ENCODE results near the gene GSTM1. TPM values are rescaled to one million over a fixed set of nuclear protein-coding genes. Genes with fewer than 3 reads are reported as not detected.
A peak's percentile ranks its signal among the peaks of the same experiment; 100 is the strongest.

The GSTM1 gene
- total RNA-seq, 1 donor: 0.86 TPM

DNA sequence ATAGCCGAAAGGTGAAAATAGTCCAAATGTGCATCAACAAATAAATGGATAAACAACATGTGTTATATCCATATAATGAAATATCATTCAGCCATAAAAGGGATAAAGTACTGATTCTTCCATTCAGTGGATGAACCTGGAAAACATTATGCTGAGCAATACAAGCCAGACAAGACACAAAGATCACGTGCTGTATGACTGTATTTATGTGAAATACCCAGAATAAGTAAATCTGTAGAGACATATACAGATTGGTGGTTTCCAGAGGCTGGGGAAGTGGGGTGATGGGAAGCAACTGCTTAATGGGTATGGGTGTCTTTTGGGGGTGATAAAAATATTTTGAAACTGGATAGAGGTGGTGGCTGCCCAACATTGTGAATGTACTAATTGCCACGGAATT is 45.0 kb upstream of the GSTM1 start:
- no peak for DNase-seq (ENCODE audit: low read depth)
- TF ChIP-seq, protein P1, sequence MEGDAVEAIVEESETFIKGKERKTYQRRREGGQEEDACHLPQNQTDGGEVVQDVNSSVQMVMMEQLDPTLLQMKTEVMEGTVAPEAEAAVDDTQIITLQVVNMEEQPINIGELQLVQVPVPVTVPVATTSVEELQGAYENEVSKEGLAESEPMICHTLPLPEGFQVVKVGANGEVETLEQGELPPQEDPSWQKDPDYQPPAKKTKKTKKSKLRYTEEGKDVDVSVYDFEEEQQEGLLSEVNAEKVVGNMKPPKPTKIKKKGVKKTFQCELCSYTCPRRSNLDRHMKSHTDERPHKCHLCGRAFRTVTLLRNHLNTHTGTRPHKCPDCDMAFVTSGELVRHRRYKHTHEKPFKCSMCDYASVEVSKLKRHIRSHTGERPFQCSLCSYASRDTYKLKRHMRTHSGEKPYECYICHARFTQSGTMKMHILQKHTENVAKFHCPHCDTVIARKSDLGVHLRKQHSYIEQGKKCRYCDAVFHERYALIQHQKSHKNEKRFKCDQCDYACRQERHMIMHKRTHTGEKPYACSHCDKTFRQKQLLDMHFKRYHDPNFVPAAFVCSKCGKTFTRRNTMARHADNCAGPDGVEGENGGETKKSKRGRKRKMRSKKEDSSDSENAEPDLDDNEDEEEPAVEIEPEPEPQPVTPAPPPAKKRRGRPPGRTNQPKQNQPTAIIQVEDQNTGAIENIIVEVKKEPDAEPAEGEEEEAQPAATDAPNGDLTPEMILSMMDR (IDR thresholded peaks at IDR 0.05; ENCODE audit: insufficient read depth, low read depth, low read length): no peak
- H3K4me3 ChIP-seq (ENCODE audit: low read depth, low read length): no peak overlapping the region

DNA sequence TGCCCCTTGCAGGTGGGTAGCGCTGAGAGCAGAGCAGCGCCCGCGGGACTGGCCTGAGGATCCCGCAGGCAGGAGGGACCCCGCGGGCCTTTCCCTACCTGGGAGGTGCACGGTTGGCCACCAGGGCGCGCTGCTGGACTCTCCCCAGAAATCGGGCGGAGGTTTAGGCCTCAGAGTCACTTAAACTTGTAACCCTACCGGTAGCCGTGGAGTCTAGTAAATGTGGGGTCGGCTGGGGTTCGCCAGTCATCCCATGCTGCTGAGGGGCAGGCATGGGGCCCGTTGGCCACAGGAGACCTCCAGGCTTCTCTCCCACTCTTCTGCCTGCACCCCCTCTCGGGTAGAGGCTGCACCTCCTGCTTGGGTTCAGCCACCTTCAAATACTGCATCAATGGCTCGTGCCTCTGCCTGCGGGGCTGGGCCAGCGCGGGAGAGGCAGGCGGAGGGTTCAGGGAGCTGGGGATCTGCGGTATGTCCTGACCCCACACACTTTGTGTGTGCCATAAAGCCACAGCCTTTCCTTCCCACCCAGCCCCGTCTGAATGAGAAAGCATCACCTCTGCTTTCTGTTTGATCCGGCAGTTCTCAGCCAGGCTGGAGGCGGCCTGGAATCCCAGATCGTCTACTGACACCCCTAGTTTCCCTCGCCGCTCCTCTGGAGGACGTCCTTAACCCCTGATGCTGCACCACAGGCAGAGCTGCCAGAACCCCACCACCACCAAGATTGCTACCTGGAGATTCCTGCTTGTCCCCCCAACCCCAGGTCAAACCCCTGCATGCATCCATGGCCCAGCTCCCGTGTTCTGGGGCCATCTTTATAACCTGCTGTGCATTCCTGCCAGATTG is 44.0 kb upstream of the GSTM1 start:
- TF ChIP-seq, protein P1 (IDR thresholded peaks at IDR 0.05; ENCODE audit: insufficient read depth, low read depth, low read length): peak; percentile 94
- no peak overlapping the region for H3K4me3 ChIP-seq (ENCODE audit: low read depth, low read length)
- peak; percentile 74 for DNase-seq (ENCODE audit: low read depth)

DNA sequence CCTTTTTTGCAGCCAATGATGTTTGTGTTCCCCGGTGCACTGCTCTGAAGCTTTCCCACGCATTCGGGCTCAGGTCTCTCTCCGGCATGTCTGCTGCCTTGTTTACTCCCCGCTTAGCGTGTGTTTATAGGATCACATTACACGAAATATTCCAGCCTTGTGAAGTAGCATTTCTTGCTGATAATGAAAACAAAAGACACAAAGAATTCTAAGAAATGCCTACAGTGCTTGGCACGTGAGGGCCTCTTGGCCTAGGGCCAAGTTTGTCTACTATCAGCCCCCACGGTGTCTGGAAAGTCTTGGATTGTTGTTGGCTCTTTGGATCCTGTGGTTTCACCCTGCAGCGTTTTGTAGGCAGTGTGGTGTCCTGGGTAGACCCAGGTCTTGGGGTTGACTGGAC is 42.9 kb upstream of the GSTM1 start:
- TF ChIP-seq, protein P1 (IDR thresholded peaks at IDR 0.05; ENCODE audit: insufficient read depth, low read depth, low read length): no peak
- peak; percentile 11 for DNase-seq (ENCODE audit: low read depth)

DNA sequence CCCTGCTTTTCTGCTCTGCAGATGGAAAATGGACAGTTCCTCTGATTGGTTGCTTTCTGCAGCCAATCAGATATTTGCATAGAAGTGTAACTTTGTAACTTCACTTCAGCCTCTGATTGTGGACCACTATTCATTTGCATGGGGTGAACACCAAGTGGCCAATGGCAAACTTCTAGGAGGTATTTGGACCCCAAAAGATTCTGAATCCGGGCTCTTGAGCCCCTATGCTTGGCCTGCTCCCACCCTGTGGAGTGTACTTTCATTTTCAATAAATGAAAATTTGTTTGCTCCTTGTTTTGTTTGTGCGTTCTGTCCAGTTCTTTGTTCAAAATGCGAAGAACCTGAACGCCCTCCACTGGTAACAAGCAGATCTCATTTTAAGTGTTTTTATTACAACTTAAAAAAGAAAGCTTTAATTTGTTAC is 38.1 kb upstream of the GSTM1 start:
- TF ChIP-seq, protein P1 (IDR thresholded peaks at IDR 0.05; ENCODE audit: insufficient read depth, low read depth, low read length): peak; percentile 56
- peak; percentile 75 for DNase-seq (ENCODE audit: low read depth)
- H3K4me3 ChIP-seq (ENCODE audit: low read depth, low read length): peak overlapping the region; percentile 42

More for the DNA sequence above, 42.9 kb upstream of the GSTM1 start:
- no peak overlapping the region for H3K4me3 ChIP-seq (ENCODE audit: low read depth, low read length)

DNA sequence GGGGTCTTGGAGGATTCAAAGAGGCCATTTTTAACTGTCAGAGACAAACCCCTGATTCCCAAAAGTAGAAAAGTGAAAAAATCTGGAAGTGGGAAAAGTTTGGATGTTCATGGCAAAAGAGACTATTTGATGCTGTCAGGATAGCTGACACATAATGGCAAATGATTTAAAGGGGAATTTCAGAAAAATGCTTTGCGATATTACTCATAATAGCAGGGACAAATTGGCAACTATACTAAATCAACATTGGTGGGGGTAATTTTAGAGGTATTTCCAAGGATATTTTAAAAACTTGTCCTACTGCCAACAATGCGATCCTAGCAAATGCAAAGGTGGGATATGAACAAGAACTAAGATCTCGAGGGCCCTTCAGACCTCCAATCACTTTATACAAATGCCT is 37.0 kb upstream of the GSTM1 start:
- H3K4me3 ChIP-seq (ENCODE audit: low read depth, low read length): no peak overlapping the region
- TF ChIP-seq, protein P1 (IDR thresholded peaks at IDR 0.05; ENCODE audit: insufficient read depth, low read depth, low read length): no peak
- DNase-seq (ENCODE audit: low read depth): no peak

DNA sequence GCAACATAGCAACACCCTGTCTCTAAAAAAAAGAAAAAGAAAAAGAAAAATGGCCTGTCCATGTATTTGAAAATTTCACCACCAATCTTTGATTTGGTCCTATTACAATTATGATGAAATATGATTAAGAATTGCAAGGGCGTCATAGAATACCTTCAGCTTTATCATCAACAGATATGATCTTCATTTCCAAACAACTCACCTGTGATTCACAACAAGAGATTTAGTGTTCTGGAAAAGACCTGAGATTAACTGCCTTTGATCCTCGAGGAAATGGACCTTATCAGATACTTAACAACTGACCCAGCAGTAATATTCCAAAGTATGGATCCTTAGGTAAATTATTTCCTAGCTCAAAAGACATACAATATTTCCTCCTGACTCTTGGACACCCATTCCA is 35.2 kb upstream of the GSTM1 start:
- DNase-seq (ENCODE audit: low read depth): no peak

More for the DNA sequence above, 35.2 kb upstream of the GSTM1 start:
- TF ChIP-seq, protein P1 (IDR thresholded peaks at IDR 0.05; ENCODE audit: insufficient read depth, low read depth, low read length): no peak
- no peak overlapping the region for H3K4me3 ChIP-seq (ENCODE audit: low read depth, low read length)

Data from fibroblast of villous mesenchyme (primary cell).